Uterus (tissue), 2 donors: ENCODE results near the gene SLC35F3.

ENCODE experiments used
- CTCF ChIP-seq, 4 experiments: fragments of 200-600 bp in 2 of 4; fragments of 450-650 bp in 2 of 4; sonication (generic) in 2 of 4; IDR thresholded peaks; one replicate each; pipeline ENCODE4 v1.5.1; 2016 to 2019; ENCODE audit warnings: antibody characterized with exemption in 4 of 4, mild to moderate bottlenecking in 2 of 4, moderate library complexity in 1 of 4
- POLR2A ChIP-seq, 2 donors: fragments of 450-650 bp; IDR thresholded peaks; one replicate each; pipeline ENCODE4 v1.6.1; 2016; ENCODE audit warnings: antibody characterized with exemption in 2 of 2, mild to moderate bottlenecking in 1 of 2, moderate library complexity in 1 of 2

- TF ChIP-seq CTCF (IDR thresholded peaks at IDR 0.05) = no peak
- TF ChIP-seq POLR2A (IDR thresholded peaks at IDR 0.05) = no peak
Measured at GRCh38 chr1:233959102-233959501, 54.6 kb downstream of the SLC35F3 start.
